ENCODE measurements around the gene ADCY9.

Gene ADCY9

GRCh38 chr16:3924763-3925162, 191.5 kb downstream of the ADCY9 start:
- TF ChIP-seq, protein P1, sequence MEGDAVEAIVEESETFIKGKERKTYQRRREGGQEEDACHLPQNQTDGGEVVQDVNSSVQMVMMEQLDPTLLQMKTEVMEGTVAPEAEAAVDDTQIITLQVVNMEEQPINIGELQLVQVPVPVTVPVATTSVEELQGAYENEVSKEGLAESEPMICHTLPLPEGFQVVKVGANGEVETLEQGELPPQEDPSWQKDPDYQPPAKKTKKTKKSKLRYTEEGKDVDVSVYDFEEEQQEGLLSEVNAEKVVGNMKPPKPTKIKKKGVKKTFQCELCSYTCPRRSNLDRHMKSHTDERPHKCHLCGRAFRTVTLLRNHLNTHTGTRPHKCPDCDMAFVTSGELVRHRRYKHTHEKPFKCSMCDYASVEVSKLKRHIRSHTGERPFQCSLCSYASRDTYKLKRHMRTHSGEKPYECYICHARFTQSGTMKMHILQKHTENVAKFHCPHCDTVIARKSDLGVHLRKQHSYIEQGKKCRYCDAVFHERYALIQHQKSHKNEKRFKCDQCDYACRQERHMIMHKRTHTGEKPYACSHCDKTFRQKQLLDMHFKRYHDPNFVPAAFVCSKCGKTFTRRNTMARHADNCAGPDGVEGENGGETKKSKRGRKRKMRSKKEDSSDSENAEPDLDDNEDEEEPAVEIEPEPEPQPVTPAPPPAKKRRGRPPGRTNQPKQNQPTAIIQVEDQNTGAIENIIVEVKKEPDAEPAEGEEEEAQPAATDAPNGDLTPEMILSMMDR (IDR thresholded peaks at IDR 0.05; ENCODE audit: low read depth, low read length, missing control alignments): no peak
- no peak for DNase-seq (ENCODE audit: low read depth)
- no peak overlapping the region for H3K4me3 ChIP-seq (ENCODE audit: low read depth, low read length)
- in situ Hi-C loops (cut with HindIII; ENCODE audit: low sequenced_read_pairs): no loop called here

DNA sequence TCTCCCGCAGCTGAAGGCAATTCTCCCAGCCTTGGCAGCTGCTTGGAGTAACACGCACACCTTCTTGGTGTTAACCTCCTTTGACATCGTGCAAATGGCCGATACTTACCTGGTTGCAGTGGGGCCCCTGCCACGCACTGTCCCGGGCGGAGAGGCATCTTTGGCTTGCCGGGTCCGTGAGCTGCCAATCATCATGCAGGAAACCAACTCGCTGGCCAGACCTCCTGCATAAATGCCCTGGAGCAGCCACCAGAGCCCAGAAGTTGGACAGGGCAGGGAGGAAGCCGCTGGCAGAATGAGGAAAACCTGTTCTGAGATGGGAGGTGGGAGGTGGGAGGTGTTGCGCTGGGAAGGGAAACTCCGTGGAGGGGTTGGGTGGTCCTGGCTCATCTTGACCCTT, 194.0 kb downstream of the ADCY9 start:
- in situ Hi-C loops (cut with HindIII; ENCODE audit: low sequenced_read_pairs): no loop called here
- TF ChIP-seq, protein P1 (IDR thresholded peaks at IDR 0.05; ENCODE audit: low read depth, low read length, missing control alignments): no peak
- no peak for DNase-seq (ENCODE audit: low read depth)
- no peak overlapping the region for H3K4me3 ChIP-seq (ENCODE audit: low read depth, low read length)

DNA sequence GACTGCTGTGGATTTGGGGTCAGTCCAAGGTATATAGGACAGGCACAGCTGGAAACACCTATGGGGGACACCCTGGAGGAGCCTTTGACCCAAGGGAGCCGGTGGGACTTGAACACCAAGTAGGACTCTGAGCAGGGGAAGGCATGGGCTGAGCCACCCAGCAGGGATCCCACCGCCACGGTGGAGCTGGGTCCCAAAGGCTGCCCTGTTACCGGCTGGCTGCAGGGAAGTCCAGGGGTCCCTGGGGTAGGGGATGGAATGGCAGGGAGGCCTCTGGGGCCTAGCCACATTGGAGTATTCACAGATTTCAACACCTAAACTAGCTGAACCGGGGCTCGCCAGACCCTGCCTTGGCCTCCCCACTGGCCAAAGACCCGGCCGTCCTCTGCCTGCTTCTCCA, 196.0 kb downstream of the ADCY9 start:
- in situ Hi-C loops (cut with HindIII; ENCODE audit: low sequenced_read_pairs): no loop called here
- no peak overlapping the region for H3K4me3 ChIP-seq (ENCODE audit: low read depth, low read length)
- TF ChIP-seq, protein P1 (IDR thresholded peaks at IDR 0.05; ENCODE audit: low read depth, low read length, missing control alignments): no peak
- no peak for DNase-seq (ENCODE audit: low read depth)

- in situ Hi-C loops (cut with HindIII; ENCODE audit: low sequenced_read_pairs): loop anchor here (5.0 kb wide), 1 partner anchor 42 kb away; no protein-coding TSS in a partner anchor
Observed at GRCh38 chr16:3919413-3919812, 196.8 kb downstream of the ADCY9 start.

GRCh38 chr16:3915426-3916260, 200.6 kb downstream of the ADCY9 start:
- TF ChIP-seq, protein P1 (IDR thresholded peaks at IDR 0.05; ENCODE audit: low read depth, low read length, missing control alignments): no peak
- no peak for DNase-seq (ENCODE audit: low read depth)

More at GRCh38 chr16:3919413-3919812, 196.8 kb downstream of the ADCY9 start:
- H3K4me3 ChIP-seq (ENCODE audit: low read depth, low read length): no peak overlapping the region
- TF ChIP-seq, protein P1 (IDR thresholded peaks at IDR 0.05; ENCODE audit: low read depth, low read length, missing control alignments): no peak
- no peak for DNase-seq (ENCODE audit: low read depth)

GRCh38 chr16:3912897-3913296, 203.3 kb downstream of the ADCY9 start:
- in situ Hi-C loops (cut with HindIII; ENCODE audit: low sequenced_read_pairs): no loop called here
- H3K4me3 ChIP-seq (ENCODE audit: low read depth, low read length): no peak overlapping the region
- TF ChIP-seq, protein P1 (IDR thresholded peaks at IDR 0.05; ENCODE audit: low read depth, low read length, missing control alignments): no peak
- no peak for DNase-seq (ENCODE audit: low read depth)

More at GRCh38 chr16:3915426-3916260, 200.6 kb downstream of the ADCY9 start:
- H3K4me3 ChIP-seq (ENCODE audit: low read depth, low read length): no peak overlapping the region
- in situ Hi-C loops (cut with HindIII; ENCODE audit: low sequenced_read_pairs): loop anchor here (5.0 kb wide), 1 partner anchor 38 kb away; no protein-coding TSS in a partner anchor

All from astrocyte of the cerebellum (primary cell).